ENCODE measurements around the gene SYNE3.

SYNE3 gene

DNA sequence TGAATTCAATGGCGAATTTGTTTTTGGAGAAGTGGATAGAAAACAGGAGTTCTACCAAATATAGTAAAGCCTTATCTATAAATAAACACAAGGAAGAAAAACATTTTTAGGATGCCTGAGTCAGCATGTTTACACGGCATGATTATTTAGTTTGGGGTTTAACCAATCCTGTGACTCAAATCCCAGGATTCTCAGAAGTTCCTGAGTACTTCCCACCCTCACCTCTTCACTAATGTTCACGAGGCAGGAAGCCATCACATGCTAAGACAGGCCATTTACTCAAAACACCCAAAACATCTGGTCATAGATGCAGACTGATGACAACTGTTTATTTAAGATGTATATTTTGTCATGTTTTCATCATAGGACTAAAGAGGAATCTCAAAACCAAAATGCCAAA lies 15.0 kb upstream of the SYNE3 start:
- DNase-seq (ENCODE audit: low read depth, low spot score), result peak; percentile 79
- TF ChIP-seq, protein P1, sequence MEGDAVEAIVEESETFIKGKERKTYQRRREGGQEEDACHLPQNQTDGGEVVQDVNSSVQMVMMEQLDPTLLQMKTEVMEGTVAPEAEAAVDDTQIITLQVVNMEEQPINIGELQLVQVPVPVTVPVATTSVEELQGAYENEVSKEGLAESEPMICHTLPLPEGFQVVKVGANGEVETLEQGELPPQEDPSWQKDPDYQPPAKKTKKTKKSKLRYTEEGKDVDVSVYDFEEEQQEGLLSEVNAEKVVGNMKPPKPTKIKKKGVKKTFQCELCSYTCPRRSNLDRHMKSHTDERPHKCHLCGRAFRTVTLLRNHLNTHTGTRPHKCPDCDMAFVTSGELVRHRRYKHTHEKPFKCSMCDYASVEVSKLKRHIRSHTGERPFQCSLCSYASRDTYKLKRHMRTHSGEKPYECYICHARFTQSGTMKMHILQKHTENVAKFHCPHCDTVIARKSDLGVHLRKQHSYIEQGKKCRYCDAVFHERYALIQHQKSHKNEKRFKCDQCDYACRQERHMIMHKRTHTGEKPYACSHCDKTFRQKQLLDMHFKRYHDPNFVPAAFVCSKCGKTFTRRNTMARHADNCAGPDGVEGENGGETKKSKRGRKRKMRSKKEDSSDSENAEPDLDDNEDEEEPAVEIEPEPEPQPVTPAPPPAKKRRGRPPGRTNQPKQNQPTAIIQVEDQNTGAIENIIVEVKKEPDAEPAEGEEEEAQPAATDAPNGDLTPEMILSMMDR (IDR thresholded peaks at IDR 0.05; ENCODE audit: low read depth, low read length), result no peak
- no peak overlapping the region for H3K4me3 ChIP-seq (ENCODE audit: low read depth, low read length)
- in situ Hi-C loops (cut with HindIII; ENCODE audit: low sequenced_read_pairs), result no loop called here

DNA sequence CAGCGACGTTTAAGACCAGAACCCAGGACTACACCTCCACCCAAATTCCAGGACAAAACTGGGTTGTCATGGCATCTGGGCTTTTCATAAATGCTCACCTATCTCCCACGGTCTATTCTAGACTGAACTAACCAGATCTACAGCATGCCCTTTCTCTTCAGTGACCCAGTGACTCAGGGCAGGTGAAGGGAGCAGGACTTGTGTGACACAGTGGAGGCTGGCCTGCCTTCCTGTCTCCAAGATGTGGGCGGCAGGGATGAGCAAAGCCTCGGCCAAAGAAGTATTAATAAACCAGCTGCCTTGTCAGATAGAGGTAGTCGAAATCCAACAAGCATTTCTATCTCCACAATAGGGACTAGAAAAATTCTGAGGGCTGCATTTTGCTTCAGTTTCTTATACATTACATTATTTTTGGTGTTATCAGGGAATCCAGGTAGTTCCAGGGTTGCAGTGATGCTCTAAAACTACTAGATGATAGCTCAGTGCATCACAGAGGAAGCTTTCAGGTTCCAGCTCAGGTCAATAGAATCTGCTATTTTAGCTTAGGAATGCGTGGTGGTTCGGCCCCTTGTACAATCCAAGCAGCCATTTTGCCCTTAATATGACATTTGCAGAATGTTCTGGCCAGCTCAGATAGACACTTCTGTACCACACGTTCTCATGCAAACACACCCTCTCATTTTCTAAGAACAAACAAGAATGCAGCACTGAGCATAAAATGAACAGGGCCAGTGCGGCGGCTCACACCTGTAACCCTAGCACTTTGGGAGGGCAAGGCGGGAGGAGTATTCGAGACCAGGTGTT lies 14.2 kb upstream of the SYNE3 start:
- H3K4me3 ChIP-seq (ENCODE audit: low read depth, low read length), result no peak overlapping the region
- DNase-seq (ENCODE audit: low read depth, low spot score), result no peak
- in situ Hi-C loops (cut with HindIII; ENCODE audit: low sequenced_read_pairs), result no loop called here
- TF ChIP-seq, protein P1 (IDR thresholded peaks at IDR 0.05; ENCODE audit: low read depth, low read length), result no peak

DNA sequence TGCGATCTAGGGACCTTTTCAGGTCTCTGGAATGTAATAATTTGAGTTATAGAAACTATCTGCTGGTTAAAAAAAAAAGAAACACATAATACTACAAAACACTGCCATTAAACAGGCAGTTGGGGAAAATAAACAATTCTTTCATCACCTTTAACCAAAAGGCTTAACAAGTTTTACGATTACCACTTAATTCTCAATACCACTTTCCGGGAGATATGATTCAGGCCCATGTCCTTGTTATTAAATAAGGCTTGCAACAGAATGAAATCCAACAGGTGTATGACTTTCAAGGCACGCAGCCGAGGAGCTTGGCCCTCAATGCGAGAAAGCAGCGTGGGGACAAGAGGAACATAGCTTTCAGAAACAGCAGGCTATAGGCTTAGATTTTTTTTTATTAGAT lies 12.8 kb upstream of the SYNE3 start:
- TF ChIP-seq, protein P1 (IDR thresholded peaks at IDR 0.05; ENCODE audit: low read depth, low read length), result no peak
- no peak overlapping the region for H3K4me3 ChIP-seq (ENCODE audit: low read depth, low read length)
- in situ Hi-C loops (cut with HindIII; ENCODE audit: low sequenced_read_pairs), result no loop called here
- DNase-seq (ENCODE audit: low read depth, low spot score), result no peak

DNA sequence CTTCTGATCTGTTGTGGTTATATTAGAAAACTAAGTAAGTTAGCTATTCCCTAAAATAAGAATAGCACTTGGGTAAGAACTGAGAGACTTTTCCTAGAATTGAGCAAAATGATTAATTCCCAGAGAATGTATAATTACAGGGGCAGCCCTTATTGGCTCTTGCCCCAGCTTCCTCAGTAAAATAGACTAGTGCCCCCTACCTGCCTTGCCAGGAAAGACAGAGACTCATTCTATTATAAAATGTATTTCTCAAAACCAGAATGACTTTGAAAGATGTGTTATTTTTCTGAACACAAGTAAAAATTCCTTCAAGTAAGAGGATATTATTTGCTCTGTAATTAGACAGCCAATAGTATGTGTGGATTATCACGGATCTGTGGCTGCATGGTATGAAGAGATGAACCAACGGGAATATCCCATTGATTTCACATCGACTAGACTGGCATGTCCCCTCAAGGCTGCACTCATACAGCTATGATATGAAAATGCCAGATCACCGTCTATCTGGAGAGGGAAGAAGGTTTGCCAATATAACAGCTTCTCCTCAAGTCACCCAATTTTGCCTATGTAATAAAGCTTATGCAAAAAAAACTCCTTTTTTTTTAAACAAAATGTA lies 11.0 kb upstream of the SYNE3 start:
- H3K4me3 ChIP-seq (ENCODE audit: low read depth, low read length), result no peak overlapping the region
- DNase-seq (ENCODE audit: low read depth, low spot score), result peak; percentile 85
- in situ Hi-C loops (cut with HindIII; ENCODE audit: low sequenced_read_pairs), result no loop called here
- TF ChIP-seq, protein P1 (IDR thresholded peaks at IDR 0.05; ENCODE audit: low read depth, low read length), result peak; percentile 78

- H3K4me3 ChIP-seq (ENCODE audit: low read depth, low read length), result no peak overlapping the region
- TF ChIP-seq, protein P1 (IDR thresholded peaks at IDR 0.05; ENCODE audit: low read depth, low read length), result no peak
- in situ Hi-C loops (cut with HindIII; ENCODE audit: low sequenced_read_pairs), result no loop called here
- DNase-seq (ENCODE audit: low read depth, low spot score), result no peak
Observed at GRCh38 chr14:95526483-95527386, 10.3 kb upstream of the SYNE3 start.

DNA sequence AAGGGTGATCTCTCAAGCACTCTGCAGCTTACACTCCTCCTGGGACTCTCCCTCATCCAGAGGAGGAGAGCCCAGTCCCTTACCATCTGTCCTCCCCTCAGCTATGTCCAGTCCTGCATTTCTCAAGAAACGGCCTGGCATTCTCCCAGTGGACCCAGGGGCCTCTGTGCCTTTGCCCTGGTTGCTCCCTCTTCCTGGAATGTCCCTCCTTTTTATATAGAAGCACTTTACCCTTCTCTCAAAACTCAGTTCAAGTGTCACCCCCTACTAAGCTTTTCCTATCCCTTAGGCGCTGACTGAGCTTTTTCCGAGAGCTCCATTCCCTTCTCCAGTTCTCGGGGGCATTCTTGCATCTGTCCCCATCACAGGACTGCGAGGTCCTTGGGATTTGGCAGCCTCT lies 9.5 kb upstream of the SYNE3 start:
- in situ Hi-C loops (cut with HindIII; ENCODE audit: low sequenced_read_pairs), result no loop called here
- TF ChIP-seq, protein P1 (IDR thresholded peaks at IDR 0.05; ENCODE audit: low read depth, low read length), result no peak
- DNase-seq (ENCODE audit: low read depth, low spot score), result no peak
- no peak overlapping the region for H3K4me3 ChIP-seq (ENCODE audit: low read depth, low read length)

All from astrocyte of the spinal cord (primary cell).